ENCODE measurements around the gene RAB11FIP5. TPM values are rescaled to one million over a fixed set of nuclear protein-coding genes. Genes with fewer than 3 reads are reported as not detected.
A peak's percentile ranks its signal among the peaks of the same experiment; 100 is the strongest.

RAB11FIP5 gene
- total and polyA plus RNA-seq, 9 of the 15 experiments (the other 6 are each of a cell fraction or from before 2014, with no cell fraction given): 1.7 to 14.4 (median 6.4) TPM

DNA sequence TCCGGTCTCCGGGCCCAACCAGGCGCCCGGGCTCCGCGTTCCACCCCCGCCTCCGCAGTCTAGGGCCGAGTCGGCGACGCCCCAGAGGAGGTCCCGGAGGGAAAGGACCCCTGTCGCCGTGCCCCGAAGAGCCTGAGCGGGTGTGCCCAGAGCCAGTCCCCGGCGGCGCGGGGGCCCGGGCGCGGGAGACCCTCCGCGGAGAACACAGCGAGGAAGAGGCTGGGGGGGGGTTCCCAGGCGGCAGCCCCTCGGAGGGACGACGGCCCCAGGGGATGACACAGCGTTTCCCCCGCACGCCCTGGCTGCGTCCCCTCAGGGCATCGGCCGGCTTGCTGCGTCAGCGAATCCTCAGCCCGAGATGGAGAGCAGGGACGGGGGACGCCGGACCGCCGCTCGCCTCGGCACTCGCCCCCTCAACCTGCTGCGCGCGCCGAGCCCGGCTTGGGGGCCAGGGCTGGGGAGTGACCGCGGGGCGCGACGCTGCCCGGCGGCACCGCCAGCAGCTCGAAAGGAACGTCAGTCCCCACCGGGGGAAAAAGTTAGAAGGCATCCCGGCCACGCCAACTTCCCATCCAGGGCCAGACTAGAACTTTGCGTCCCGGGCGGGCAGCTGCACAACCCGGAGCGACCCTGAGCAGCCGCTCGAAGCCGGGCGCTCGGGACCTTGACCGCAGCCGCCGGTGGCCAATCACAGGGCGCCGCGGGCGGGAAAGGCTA, 41.9 kb downstream of the RAB11FIP5 start (continued):
- TF ChIP-seq SMARCA4 (IDR thresholded peaks at IDR 0.05): no peak
- TF ChIP-seq SAFB (IDR thresholded peaks at IDR 0.05; ENCODE audit: borderline replicate concordance, low read depth, low read length): 0 out of 2 replicates have a peak, but pooled peaks have one; percentile 7
- TF ChIP-seq YY1 (IDR thresholded peaks at IDR 0.05; ENCODE audit: borderline replicate concordance in 1 of 3, control insufficient read depth in 1 of 3, extremely low read depth in 1 of 3, insufficient read depth in 3 of 3, insufficient read length in 1 of 3, insufficient replicate concordance in 2 of 3, low read depth in 1 of 3, low read length in 2 of 3): peak in 1 of 3 experiments; percentile 37
- no peak for TF ChIP-seq PHF21A (IDR thresholded peaks at IDR 0.05; ENCODE audit: borderline replicate concordance, low read depth)
- TF ChIP-seq SREBF2 (CRISPR knock-in tag; IDR thresholded peaks at IDR 0.05): no peak
- no peak for TF ChIP-seq XRCC5 (IDR thresholded peaks at IDR 0.05; ENCODE audit: low read depth, low read length)
- no peak for TF ChIP-seq ZNF133 (CRISPR knock-in tag; IDR thresholded peaks at IDR 0.05)
- TF ChIP-seq NONO (IDR thresholded peaks at IDR 0.05; ENCODE audit: low read depth in 2 of 2, low read length in 1 of 2): peak in 1 of 2 experiments; percentile 57; a peak in 1 of 4 replicates
- TF ChIP-seq, protein P1, sequence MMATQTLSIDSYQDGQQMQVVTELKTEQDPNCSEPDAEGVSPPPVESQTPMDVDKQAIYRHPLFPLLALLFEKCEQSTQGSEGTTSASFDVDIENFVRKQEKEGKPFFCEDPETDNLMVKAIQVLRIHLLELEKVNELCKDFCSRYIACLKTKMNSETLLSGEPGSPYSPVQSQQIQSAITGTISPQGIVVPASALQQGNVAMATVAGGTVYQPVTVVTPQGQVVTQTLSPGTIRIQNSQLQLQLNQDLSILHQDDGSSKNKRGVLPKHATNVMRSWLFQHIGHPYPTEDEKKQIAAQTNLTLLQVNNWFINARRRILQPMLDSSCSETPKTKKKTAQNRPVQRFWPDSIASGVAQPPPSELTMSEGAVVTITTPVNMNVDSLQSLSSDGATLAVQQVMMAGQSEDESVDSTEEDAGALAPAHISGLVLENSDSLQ (IDR thresholded peaks at IDR 0.05): no peak
- TF ChIP-seq, protein P2, sequence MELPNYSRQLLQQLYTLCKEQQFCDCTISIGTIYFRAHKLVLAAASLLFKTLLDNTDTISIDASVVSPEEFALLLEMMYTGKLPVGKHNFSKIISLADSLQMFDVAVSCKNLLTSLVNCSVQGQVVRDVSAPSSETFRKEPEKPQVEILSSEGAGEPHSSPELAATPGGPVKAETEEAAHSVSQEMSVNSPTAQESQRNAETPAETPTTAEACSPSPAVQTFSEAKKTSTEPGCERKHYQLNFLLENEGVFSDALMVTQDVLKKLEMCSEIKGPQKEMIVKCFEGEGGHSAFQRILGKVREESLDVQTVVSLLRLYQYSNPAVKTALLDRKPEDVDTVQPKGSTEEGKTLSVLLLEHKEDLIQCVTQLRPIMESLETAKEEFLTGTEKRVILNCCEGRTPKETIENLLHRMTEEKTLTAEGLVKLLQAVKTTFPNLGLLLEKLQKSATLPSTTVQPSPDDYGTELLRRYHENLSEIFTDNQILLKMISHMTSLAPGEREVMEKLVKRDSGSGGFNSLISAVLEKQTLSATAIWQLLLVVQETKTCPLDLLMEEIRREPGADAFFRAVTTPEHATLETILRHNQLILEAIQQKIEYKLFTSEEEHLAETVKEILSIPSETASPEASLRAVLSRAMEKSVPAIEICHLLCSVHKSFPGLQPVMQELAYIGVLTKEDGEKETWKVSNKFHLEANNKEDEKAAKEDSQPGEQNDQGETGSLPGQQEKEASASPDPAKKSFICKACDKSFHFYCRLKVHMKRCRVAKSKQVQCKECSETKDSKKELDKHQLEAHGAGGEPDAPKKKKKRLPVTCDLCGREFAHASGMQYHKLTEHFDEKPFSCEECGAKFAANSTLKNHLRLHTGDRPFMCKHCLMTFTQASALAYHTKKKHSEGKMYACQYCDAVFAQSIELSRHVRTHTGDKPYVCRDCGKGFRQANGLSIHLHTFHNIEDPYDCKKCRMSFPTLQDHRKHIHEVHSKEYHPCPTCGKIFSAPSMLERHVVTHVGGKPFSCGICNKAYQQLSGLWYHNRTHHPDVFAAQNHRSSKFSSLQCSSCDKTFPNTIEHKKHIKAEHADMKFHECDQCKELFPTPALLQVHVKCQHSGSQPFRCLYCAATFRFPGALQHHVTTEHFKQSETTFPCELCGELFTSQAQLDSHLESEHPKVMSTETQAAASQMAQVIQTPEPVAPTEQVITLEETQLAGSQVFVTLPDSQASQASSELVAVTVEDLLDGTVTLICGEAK (IDR thresholded peaks at IDR 0.05): no peak
- TF ChIP-seq, protein P2 (CRISPR knock-in tag; IDR thresholded peaks at IDR 0.05): no peak
- TF ChIP-seq PHF8 (IDR thresholded peaks at IDR 0.05; ENCODE audit: borderline replicate concordance, low read length): peak; percentile 71; the same call in 1 of the 2 replicates
- TF ChIP-seq, protein P3, sequence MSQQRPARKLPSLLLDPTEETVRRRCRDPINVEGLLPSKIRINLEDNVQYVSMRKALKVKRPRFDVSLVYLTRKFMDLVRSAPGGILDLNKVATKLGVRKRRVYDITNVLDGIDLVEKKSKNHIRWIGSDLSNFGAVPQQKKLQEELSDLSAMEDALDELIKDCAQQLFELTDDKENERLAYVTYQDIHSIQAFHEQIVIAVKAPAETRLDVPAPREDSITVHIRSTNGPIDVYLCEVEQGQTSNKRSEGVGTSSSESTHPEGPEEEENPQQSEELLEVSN (IDR thresholded peaks at IDR 0.05; ENCODE audit: borderline replicate concordance in 1 of 2, extremely low read depth in 1 of 2, insufficient read depth in 1 of 2, insufficient read length in 1 of 2, low read depth in 1 of 2, low read length in 1 of 2, poor library complexity in 1 of 2, severe bottlenecking in 1 of 2): peak in 1 of 2 experiments; percentile 77
